Neural cell (in vitro differentiated cells): ENCODE measurements around the gene OARD1. TPM values are rescaled to one million over a fixed set of nuclear protein-coding genes. Genes with fewer than 3 reads are reported as not detected.

ENCODE experiments used
- H2AFZ ChIP-seq: fragments of 200-600, 300-800 bp; sonication (generic), shearing (Covaris generic); 2 replicates; pipeline ENCODE4 v1.6.0; 2014; ENCODE audit warnings: low read depth, mild to moderate bottlenecking, antibody characterized with exemption, low read length, moderate library complexity
- H3F3A ChIP-seq: fragments of 200-600 bp; shearing (Covaris generic); 2 replicates; pipeline ENCODE4 v1.6.1; 2016; ENCODE audit warnings: mild to moderate bottlenecking, moderate library complexity, mixed read lengths, antibody characterized with exemption, low read length; ENCODE audit not compliant: insufficient read depth, poor library complexity, severe bottlenecking
- H3K27ac ChIP-seq: fragments of 200-600, 300-800 bp; sonication (generic), shearing (Covaris generic); 2 replicates; pipeline ENCODE4 v1.5.1; 2014; ENCODE audit warnings: mild to moderate bottlenecking, low read length, moderate library complexity
- H3K27me3 ChIP-seq: fragments of 300-800, 200-600 bp; sonication (generic), shearing (Covaris generic); 2 replicates; pipeline ENCODE4 v1.6.0; 2014; ENCODE audit warnings: mild to moderate bottlenecking, low read depth, low read length, moderate library complexity; ENCODE audit not compliant: insufficient read depth
- H3K36me3 ChIP-seq: fragments of 300-800, 200-600 bp; sonication (generic), shearing (Covaris generic); 2 replicates; pipeline ENCODE4 v1.5.1; 2014; ENCODE audit warnings: mild to moderate bottlenecking, antibody characterized with exemption, low read length, moderate library complexity; ENCODE audit not compliant: insufficient read depth
- H3K4me2 ChIP-seq: fragments of 300-800, 200-600 bp; sonication (generic), shearing (Covaris generic); 2 replicates; pipeline ENCODE4 v1.6.0; 2014; ENCODE audit warnings: mild to moderate bottlenecking, low read length
- H3K4me3 ChIP-seq: fragments of 300-800, 200-600 bp; sonication (generic), shearing (Covaris generic); 2 replicates; pipeline ENCODE4 v1.5.1; 2014; ENCODE audit warnings: mild to moderate bottlenecking, low read length, moderate library complexity
- H3K79me2 ChIP-seq: fragments of 200-600 bp; shearing (Covaris generic); replicated peaks from 2 replicates; pipeline ENCODE4 v1.6.0; 2014; ENCODE audit warnings: mild to moderate bottlenecking, low read length, moderate library complexity; ENCODE audit not compliant: insufficient read depth
- H3K9ac ChIP-seq: fragments of 300-800, 200-600 bp; sonication (generic), shearing (Covaris generic); 2 replicates; pipeline ENCODE4 v1.6.1; 2016; ENCODE audit warnings: mild to moderate bottlenecking, low read length, mixed read lengths
- H3K9me2 ChIP-seq: fragments of 200-600 bp; shearing (Covaris generic); 2 replicates; pipeline ENCODE4 v1.6.1; 2016; ENCODE audit warnings: mild to moderate bottlenecking, low read length, mixed read lengths; ENCODE audit not compliant: insufficient read depth
- H3K9me3 ChIP-seq: fragments of 200-600, 300-800 bp; sonication (generic), shearing (Covaris generic); 2 replicates; pipeline ENCODE4 v1.6.1; 2016; ENCODE audit warnings: mild to moderate bottlenecking, mixed run types, low read length, moderate library complexity, mixed read lengths
- H4K20me1 ChIP-seq: fragments of 200-600 bp; shearing (Covaris generic); 2 replicates; pipeline ENCODE4 v1.6.1; 2016; ENCODE audit warnings: mild to moderate bottlenecking, mixed run types; ENCODE audit not compliant: insufficient read depth
- CTCF ChIP-seq: fragments of 450-650 bp; IDR thresholded peaks from 2 replicates; pipeline ENCODE4 v1.5.1; 2014; ENCODE audit warnings: antibody characterized with exemption, mild to moderate bottlenecking, moderate library complexity; ENCODE audit not compliant: poor library complexity, severe bottlenecking
- EP300 ChIP-seq: fragments of 450-650 bp; conservative IDR thresholded peaks from 2 replicates; pipeline ENCODE4 v1.6.1; 2014; ENCODE audit warnings: antibody characterized with exemption, mild to moderate bottlenecking, moderate library complexity; ENCODE audit not compliant: poor library complexity, severe bottlenecking
- EZH2 ChIP-seq: fragments of 200-600, 300-800 bp; shearing (Covaris generic), sonication (generic); IDR thresholded peaks from 2 replicates; pipeline ENCODE4 v1.6.1; 2014; ENCODE audit warnings: antibody characterized with exemption, low read length, borderline replicate concordance, mild to moderate bottlenecking; ENCODE audit not compliant: insufficient read depth, poor library complexity, severe bottlenecking
- MXI1 ChIP-seq: fragments of 450-650 bp; conservative IDR thresholded peaks from 2 replicates; pipeline ENCODE4 v1.6.1; 2014; ENCODE audit warnings: antibody characterized with exemption, mild to moderate bottlenecking; ENCODE audit not compliant: poor library complexity, severe bottlenecking
- POLR2AphosphoS5 ChIP-seq: IDR thresholded peaks from 2 replicates; pipeline ENCODE4 v1.6.1; 2012
- RAD21 ChIP-seq: fragments of 450-650 bp; conservative IDR thresholded peaks from 2 replicates; pipeline ENCODE4 v1.6.1; 2014; ENCODE audit warnings: antibody characterized with exemption, mild to moderate bottlenecking, moderate library complexity
- REST ChIP-seq: IDR thresholded peaks from 2 replicates; pipeline ENCODE4 v1.6.1; 2012; ENCODE audit warnings: borderline replicate concordance
- SMC3 ChIP-seq: fragments of 450-650 bp; conservative IDR thresholded peaks from 2 replicates; pipeline ENCODE4 v1.6.1; 2014; ENCODE audit warnings: antibody characterized with exemption, mild to moderate bottlenecking, moderate library complexity; ENCODE audit not compliant: poor library complexity
- TAF1 ChIP-seq: IDR thresholded peaks from 2 replicates; pipeline ENCODE4 v1.6.1; 2012; ENCODE audit warnings: low read depth
- polyA plus RNA-seq: library from polyadenylated mRNA; depleted of rRNA; stranded (reverse); fragments of >200 nt; gene quantifications from 2 replicates; pipeline ENCODE4 v1.2.3, GENCODE V29; 2014

OARD1 gene
- polyA plus RNA-seq, 1 donor from 2014 or later = 38.7 TPM

- Histone ChIP-seq H3K27me3 (no peaks in the 10 kb centered on the region), H3F3A (no peaks in the 10 kb centered on the region), H3K9me3 (no peaks in the 10 kb centered on the region), H3K9me2 (no peaks in the 10 kb centered on the region), H3K4me2 (no peak overlapping the region), H3K79me2 (no peaks in the 10 kb centered on the region), H3K4me3 (no peak overlapping the region), H3K27ac (no peak overlapping the region), H4K20me1 (no peaks in the 10 kb centered on the region), H3K9ac (no peak overlapping the region), H3K36me3 (no peaks in the 10 kb centered on the region), H2AFZ (no peak overlapping the region)
- TF ChIP-seq SMC3 = no peak
- TF ChIP-seq CTCF = no peak
- no peak for TF ChIP-seq TAF1
- TF ChIP-seq REST = no peak
- TF ChIP-seq MXI1 = no peak
- TF ChIP-seq RAD21 = no peak
- no peak for TF ChIP-seq EZH2
- TF ChIP-seq EP300 = no peak
- no peak for TF ChIP-seq POLR2AphosphoS5
Measured at GRCh38 chr6:41061196-41061726, 10.9 kb downstream of the OARD1 start.

- H3K79me2 ChIP-seq = no peaks in the 10 kb centered on the region
- no peak overlapping the region for H3K27ac ChIP-seq
- no peaks in the 10 kb centered on the region for H4K20me1 ChIP-seq
- no peak overlapping the region for H3K9ac ChIP-seq
- no peak overlapping the region for H3K4me3 ChIP-seq
- H3K9me2 ChIP-seq = no peaks in the 10 kb centered on the region
- no peaks in the 10 kb centered on the region for H3K9me3 ChIP-seq
- H3F3A ChIP-seq = no peaks in the 10 kb centered on the region
- H3K27me3 ChIP-seq = no peaks in the 10 kb centered on the region
- TF ChIP-seq MXI1 = no peak
- TF ChIP-seq REST = no peak
- TF ChIP-seq SMC3 = no peak
- H3K4me2 ChIP-seq = no peak overlapping the region
- H3K36me3 ChIP-seq = no peaks in the 10 kb centered on the region
- H2AFZ ChIP-seq = no peak overlapping the region
Measured at GRCh38 chr6:41059556-41059955, 12.6 kb downstream of the OARD1 start.
